Fibroblast of gingiva (primary cell): ENCODE results near the gene USP53.
"Not testable (repeated sequence)": the region's sequence is repeated elsewhere in the genome, so short reads cannot be mapped to it uniquely, and the experiment has no call there.

Experiments used
- DNase-seq: peaks from one replicate; pipeline ENCODE4 v3.0.0-alpha.2; 2011; ENCODE audit warnings: low read depth

The USP53 gene

DNA sequence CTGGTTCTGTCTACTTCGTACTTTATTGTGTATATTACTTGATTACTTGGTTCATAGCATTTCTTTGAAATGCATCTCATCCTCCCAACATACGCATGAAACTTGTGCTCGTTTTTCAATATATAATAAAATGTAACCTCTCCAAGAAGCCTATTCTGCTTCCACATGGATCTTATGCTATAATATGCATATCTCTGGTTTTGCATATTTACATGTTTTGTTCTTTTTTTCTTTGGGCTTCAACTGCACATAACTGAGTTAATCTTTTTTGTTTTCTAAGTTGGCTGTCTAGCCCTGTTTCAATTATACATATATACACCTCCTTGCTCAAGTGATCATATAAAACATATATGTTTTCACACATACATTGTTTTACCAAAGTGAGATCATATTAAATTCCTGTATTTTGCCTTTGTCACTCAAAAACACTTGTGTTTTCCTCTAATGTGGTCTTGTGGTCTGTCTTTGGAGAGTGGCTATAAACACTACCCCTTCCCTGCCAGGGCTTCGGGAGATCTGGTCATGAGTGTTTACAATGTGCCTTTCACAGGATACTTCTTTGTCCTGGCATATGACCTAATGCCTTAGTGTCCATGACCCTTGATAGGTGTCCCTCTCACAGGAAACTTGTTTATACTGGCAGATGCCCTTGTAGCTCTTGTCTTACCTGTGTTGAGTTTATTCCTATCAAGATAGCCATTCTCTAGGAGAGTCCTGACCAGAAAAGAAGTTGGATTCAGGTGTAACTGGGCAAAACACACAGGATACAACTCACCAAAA is 17.6 kb downstream of the USP53 start:
- DNase-seq, result no peak

DNA sequence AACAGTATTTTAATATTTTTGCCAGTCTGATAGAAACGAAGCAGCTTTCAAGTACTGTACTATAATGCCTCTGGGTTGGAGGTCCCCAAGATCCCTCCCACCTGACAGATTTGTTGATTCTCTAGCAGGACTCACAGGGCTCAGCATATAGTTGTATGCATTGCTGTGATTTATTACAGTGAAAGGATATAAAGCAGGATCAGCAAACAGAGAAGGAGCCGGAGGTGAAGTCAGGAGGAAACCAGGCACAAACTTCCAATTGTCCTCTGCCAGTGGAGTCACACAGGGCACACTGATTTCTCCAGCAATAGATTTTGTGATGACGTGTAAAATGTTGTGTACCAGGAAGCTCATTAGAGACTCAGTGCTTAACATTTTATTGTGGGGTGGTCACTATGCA is 19.0 kb downstream of the USP53 start:
- no peak for DNase-seq

GRCh38 chr4:119232286-119232685 is 19.8 kb downstream of the USP53 start:
- no peak for DNase-seq

GRCh38 chr4:119233191-119233590 is 20.7 kb downstream of the USP53 start:
- no peak for DNase-seq

DNA sequence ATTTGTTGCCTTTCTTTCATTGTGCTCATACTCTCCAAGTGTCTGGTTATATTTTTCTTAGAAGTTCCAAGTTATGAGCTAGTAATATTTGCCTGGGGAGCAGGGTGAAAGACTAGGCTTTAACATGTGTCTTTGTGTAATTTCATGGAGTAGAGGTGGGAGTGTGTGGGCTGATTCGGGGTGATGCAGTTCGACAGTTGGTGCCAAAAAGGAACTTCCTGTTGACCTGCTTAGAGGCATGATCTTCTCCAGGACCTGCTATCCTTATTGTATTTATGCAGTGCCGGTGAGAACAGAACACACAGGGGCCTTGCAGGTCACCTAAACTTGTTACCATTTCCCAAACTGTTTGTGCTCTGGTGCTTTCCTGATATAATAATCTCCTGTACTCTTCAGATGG is 21.2 kb downstream of the USP53 start:
- no peak for DNase-seq

GRCh38 chr4:119237201-119237600 is 24.7 kb downstream of the USP53 start:
- no peak for DNase-seq

DNA sequence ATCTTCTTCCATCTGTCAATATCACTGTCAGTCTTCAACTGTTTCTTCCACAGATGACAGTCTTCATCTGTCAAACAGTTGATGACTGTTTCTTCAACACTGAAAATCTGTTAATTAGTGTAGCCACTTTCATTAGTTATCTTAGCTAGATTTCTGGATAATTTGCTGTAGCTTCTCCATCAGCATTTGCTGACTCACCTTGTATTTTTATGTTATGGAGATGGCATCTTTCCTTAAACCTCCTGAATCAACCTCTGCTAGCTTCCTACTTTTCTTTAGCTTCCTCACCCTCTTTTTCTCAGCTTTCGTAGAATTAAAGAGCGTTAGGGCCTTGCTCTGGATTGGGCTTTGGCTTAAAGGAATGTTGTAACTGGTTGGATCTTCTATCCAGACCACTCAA is 25.1 kb downstream of the USP53 start:
- no peak for DNase-seq

GRCh38 chr4:119238068-119238722 is 25.7 kb downstream of the USP53 start:
- DNase-seq, result no peak

- DNase-seq, result no peak
Measured at GRCh38 chr4:119240128-119240527, 27.6 kb downstream of the USP53 start.

- DNase-seq, result no peak
Measured at GRCh38 chr4:119240568-119240967, 28.1 kb downstream of the USP53 start.

- DNase-seq, result no peak
Measured at GRCh38 chr4:119242417-119242816, 29.9 kb downstream of the USP53 start.

DNA sequence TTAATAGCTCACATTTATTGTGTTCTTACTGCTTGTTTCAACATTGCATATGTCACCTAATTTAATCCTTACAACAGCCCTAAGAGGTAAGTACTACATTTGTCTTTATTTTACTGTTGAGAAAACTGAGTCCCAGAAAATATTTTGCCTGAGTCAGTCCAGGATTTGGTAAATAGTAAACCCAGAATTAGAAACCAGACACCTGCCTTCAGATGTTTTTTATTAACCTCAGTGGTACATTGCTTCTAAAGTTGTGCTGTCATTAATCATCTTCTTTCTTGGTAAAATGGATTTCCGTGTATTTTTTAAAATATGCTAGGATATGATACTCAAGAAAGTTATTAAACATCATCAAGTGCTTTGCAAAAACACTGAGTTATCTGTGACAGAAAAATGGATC is 31.4 kb downstream of the USP53 start:
- DNase-seq, result no peak

DNA sequence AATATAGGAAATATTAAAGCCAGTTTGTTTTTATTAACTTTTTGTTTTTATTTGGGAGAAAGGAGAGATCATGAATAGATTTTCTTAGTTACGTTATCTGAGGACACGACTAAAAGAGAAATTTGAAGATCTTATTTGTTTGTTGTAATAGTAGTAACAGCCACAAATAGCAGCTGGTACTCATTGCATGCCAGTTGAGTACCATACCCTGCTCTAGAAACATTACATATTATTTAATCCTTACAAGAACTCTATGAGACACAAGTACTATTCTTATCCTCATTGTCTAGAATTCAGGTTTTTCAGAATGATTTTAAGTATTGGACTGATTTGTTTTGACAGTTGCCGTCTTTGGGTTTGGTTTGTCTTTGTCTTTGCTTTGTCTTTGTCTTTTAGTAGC is 31.8 kb downstream of the USP53 start:
- no peak for DNase-seq

DNA sequence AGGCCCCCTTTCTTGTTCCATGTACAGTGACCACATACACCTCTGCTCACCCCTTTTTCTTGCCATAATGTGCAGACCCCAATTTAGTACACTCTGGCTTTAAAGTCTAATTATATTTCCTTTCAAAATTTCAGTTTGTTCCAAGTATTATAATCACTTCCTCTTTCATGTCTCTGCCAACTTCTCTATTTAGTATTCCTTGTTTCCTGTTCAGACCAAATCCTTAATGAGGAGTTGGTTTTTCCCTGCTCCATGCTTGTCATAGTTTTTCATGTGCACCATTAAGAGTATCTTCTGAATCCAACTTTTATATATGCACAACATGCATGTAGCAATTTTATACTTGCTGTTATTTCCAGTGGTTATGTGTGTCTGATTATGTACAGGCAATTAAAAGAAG is 32.3 kb downstream of the USP53 start:
- no peak for DNase-seq

DNA sequence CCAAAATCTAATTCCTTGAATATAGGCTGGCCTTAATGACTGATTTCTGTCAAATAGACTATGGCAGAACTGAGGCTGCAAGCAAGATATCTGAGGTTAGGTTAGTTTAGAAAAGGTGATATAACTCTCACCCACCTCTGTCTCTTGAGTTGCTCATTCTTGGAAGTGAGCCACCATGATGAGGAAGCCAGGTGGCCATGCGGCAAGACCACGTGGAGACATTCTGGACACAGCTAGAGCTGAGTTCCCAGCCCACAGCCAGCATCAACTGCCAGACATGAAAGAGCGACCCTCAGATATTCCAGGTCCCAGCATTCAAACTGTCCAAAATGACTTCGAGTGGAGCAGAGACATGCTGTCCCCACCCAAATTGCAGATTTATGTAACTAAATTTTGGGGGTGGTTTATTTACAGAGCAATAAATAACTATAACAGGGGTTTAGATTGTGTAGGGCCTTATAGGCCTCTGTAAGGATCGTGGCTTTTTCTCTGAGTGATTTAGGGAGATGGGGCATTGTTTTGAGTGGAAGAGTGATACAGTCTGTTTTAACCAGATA is 33.7 kb downstream of the USP53 start:
- DNase-seq, result no peak

GRCh38 chr4:119251037-119251436 is 38.5 kb downstream of the USP53 start:
- DNase-seq, result not testable (repeated sequence)

GRCh38 chr4:119255223-119255622 is 42.7 kb downstream of the USP53 start:
- not testable (repeated sequence) for DNase-seq

DNA sequence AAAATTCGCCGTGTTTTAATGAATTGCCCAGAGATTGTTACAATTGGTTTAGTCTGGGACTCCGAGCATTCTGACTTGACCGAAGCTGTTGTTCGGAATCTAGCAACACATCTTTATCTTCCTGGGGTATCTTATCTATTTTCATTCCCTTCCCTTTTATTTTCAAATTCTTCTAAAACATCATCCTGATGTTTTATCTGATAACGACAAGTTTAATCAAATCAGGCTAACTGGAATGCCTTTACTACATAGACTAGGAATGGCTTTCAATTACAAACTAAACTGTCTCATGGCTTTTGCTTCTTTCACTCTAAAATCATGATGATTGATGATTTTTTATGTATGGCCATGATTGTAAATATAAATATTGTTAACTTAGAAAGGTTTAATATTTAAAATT is 48.0 kb downstream of the USP53 start:
- DNase-seq, result no peak

DNA sequence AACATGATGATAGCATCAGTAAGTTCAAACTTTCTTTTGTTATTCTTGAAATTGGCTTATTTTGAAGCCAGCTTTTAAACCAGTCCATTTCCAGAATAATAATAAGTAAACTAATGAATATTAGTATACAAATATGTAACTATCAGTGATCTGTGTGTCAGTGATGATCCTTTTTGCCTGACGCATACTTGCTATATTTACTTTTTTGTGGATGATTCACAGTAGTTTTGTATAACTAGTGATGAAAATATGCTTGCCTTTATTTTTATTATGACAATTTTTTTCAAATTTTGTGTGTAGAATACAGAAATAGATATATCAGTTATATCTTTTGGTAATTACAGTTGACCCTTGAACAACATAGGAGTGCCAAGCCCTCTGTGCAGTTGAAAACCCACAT is 49.5 kb downstream of the USP53 start:
- DNase-seq, result no peak

DNA sequence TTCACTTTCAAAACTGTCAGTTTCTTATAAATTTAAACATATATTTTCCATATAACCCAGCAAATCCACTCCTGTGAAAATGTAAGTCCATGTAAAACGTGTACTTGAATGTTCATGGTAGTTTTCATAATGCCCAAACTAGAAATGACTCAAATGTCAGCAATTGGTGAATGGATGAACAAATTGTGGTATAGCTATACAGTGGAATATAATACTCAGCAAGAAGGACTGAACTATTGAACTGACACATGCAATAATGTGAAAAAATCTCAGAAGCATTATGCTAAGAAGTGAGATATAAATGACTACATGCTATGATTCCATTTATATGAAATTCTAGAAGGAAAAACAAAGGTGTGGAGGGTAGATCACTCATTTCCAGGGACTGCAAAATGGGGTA is 52.2 kb downstream of the USP53 start:
- no peak for DNase-seq

- DNase-seq, result no peak
Measured at GRCh38 chr4:119266153-119266552, 53.6 kb downstream of the USP53 start.

DNA sequence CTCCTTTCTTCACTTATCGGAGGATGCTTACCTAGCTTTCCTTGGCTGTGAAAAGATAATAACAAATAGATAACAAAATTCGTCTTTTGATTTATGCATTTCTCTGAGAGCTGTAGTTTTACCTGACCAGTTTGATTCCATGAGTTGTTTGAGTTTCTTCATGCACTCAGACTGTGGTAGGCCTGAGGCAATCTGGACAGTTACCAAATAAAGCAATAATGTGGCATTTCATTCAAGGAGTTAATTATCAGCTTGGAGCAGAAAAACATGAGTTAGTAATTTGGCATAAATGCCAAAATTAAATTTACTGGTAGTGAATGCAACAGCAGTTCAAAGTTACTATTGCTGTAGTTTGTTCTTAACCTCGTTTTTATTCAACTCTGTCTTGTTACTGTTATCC is 56.0 kb downstream of the USP53 start:
- peak; percentile 63 for DNase-seq

DNA sequence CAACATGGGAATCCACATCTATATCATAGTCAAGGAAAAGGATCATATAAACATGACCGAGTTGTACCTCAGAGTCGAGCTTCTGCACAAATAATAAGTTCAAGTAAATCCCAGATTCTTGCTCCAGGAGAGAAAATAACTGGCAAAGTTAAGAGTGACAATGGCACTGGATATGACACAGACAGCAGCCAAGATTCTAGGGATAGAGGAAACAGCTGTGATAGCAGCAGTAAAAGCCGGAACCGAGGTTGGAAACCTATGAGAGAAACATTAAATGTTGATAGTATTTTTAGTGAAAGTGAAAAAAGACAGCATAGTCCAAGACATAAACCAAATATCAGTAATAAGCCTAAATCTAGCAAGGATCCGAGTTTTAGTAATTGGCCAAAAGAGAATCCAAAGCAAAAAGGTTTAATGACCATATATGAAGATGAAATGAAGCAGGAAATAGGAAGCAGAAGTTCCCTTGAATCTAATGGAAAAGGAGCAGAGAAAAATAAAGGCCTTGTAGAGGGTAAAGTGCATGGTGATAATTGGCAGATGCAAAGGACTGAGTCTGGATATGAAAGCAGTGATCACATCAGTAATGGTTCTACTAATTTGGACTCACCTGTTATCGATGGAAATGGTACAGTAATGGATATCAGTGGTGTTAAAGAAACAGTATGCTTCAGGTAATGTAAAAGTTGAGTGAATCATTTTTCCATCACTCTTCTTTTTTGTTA is 59.0 kb downstream of the USP53 start:
- no peak for DNase-seq
